ENCODE measurements around the gene SRRD. TPM values are rescaled to one million over a fixed set of nuclear protein-coding genes. Genes with fewer than 3 reads are reported as not detected.

The SRRD gene
- total RNA-seq, 1 donor from 2014 or later, result 34.4 TPM

GRCh38 chr22:26517429-26517828 lies 33.8 kb downstream of the SRRD start:
- DNase-seq (ENCODE audit: low read depth), result no peak
- Mint-ChIP-seq H3K27ac (ENCODE audit: unreplicated experiment) (no peak overlapping the region), H3K9me3 (ENCODE audit: unreplicated experiment) (no peaks in the 10 kb centered on the region), H3K4me1 (ENCODE audit: low read depth, unreplicated experiment) (peaks cover 11% of the 10 kb centered on the region), H3K27me3 (ENCODE audit: low read depth, unreplicated experiment) (no peaks in the 10 kb centered on the region), H3K4me3 (ENCODE audit: unreplicated experiment) (no peak overlapping the region), H3K36me3 (ENCODE audit: low read depth, unreplicated experiment) (peaks cover 4% of the 10 kb centered on the region)
- Histone ChIP-seq H2AFZ (ENCODE audit: low read depth, low read length) (no peak overlapping the region), H3K9ac (ENCODE audit: low read length) (no peak overlapping the region), H3K27me3 (ENCODE audit: insufficient read depth, low read length) (no peaks in the 10 kb centered on the region), H3K4me3 (ENCODE audit: insufficient read depth, low read depth, low read length) (no peak overlapping the region), H3K79me2 (ENCODE audit: insufficient read depth, low read length) (peaks cover 15% of the 10 kb centered on the region), H4K20me1 (ENCODE audit: insufficient read depth, low read length) (no peaks in the 10 kb centered on the region), H3K4me2 (ENCODE audit: low read length) (no peak overlapping the region), H3K27ac (ENCODE audit: low read depth, low read length) (no peak overlapping the region), H3K9me3 (ENCODE audit: insufficient read depth, low read depth, low read length) (no peaks in the 10 kb centered on the region), H3K4me1 (ENCODE audit: insufficient read depth, low read length) (peaks cover 10% of the 10 kb centered on the region), H3K36me3 (ENCODE audit: insufficient read depth, low read length) (no peaks in the 10 kb centered on the region)
- TF ChIP-seq CTCF (IDR thresholded peaks at IDR 0.05; ENCODE audit: insufficient read depth, low read depth, low read length) (no peak), EZH2 (IDR thresholded peaks at IDR 0.05; ENCODE audit: insufficient read depth, low read length) (no peak)
- FAIRE-seq, result no peak

- no peaks in the 10 kb centered on the region for H3K27me3 ChIP-seq (ENCODE audit: insufficient read depth, low read length)
- peaks cover 6% of the 10 kb centered on the region for H3K36me3 ChIP-seq (ENCODE audit: insufficient read depth, low read length)
- no peaks in the 10 kb centered on the region for H3K9me3 ChIP-seq (ENCODE audit: insufficient read depth, low read depth, low read length)
- DNase-seq (ENCODE audit: low read depth) (no peak), FAIRE-seq (no peak)
- Mint-ChIP-seq H3K4me3 (ENCODE audit: unreplicated experiment) (no peak overlapping the region), H3K27me3 (ENCODE audit: low read depth, unreplicated experiment) (no peaks in the 10 kb centered on the region), H3K27ac (ENCODE audit: unreplicated experiment) (no peak overlapping the region), H3K36me3 (ENCODE audit: low read depth, unreplicated experiment) (peaks cover 14% of the 10 kb centered on the region), H3K4me1 (ENCODE audit: low read depth, unreplicated experiment) (no peaks in the 10 kb centered on the region), H3K9me3 (ENCODE audit: unreplicated experiment) (no peaks in the 10 kb centered on the region)
- H3K79me2 ChIP-seq (ENCODE audit: insufficient read depth, low read length), result no peaks in the 10 kb centered on the region
- no peak overlapping the region for H3K9ac ChIP-seq (ENCODE audit: low read length)
- no peak overlapping the region for H3K4me3 ChIP-seq (ENCODE audit: insufficient read depth, low read depth, low read length)
- no peak overlapping the region for H2AFZ ChIP-seq (ENCODE audit: low read depth, low read length)
- TF ChIP-seq EZH2 (IDR thresholded peaks at IDR 0.05; ENCODE audit: insufficient read depth, low read length) (no peak), CTCF (IDR thresholded peaks at IDR 0.05; ENCODE audit: insufficient read depth, low read depth, low read length) (no peak)
- no peak overlapping the region for H3K4me2 ChIP-seq (ENCODE audit: low read length)
- no peak overlapping the region for H3K27ac ChIP-seq (ENCODE audit: low read depth, low read length)
- no peaks in the 10 kb centered on the region for H3K4me1 ChIP-seq (ENCODE audit: insufficient read depth, low read length)
- H4K20me1 ChIP-seq (ENCODE audit: insufficient read depth, low read length), result no peaks in the 10 kb centered on the region
These were observed 38.3 kb downstream of the SRRD start for GRCh38 chr22:26522012-26522411.

- Mint-ChIP-seq H3K27me3 (ENCODE audit: low read depth, unreplicated experiment) (no peaks in the 10 kb centered on the region), H3K4me3 (ENCODE audit: unreplicated experiment) (no peak overlapping the region), H3K9me3 (ENCODE audit: unreplicated experiment) (no peaks in the 10 kb centered on the region), H3K27ac (ENCODE audit: unreplicated experiment) (no peak overlapping the region), H3K4me1 (ENCODE audit: low read depth, unreplicated experiment) (peaks cover under 1% of the 10 kb centered on the region), H3K36me3 (ENCODE audit: low read depth, unreplicated experiment) (peaks cover 14% of the 10 kb centered on the region)
- Histone ChIP-seq H4K20me1 (ENCODE audit: insufficient read depth, low read length) (no peaks in the 10 kb centered on the region), H3K4me1 (ENCODE audit: insufficient read depth, low read length) (no peaks in the 10 kb centered on the region), H3K36me3 (ENCODE audit: insufficient read depth, low read length) (peaks cover 9% of the 10 kb centered on the region), H3K79me2 (ENCODE audit: insufficient read depth, low read length) (no peaks in the 10 kb centered on the region), H3K9ac (ENCODE audit: low read length) (no peak overlapping the region), H3K9me3 (ENCODE audit: insufficient read depth, low read depth, low read length) (no peaks in the 10 kb centered on the region), H3K27ac (ENCODE audit: low read depth, low read length) (no peak overlapping the region), H2AFZ (ENCODE audit: low read depth, low read length) (no peak overlapping the region), H3K4me2 (ENCODE audit: low read length) (no peak overlapping the region), H3K4me3 (ENCODE audit: insufficient read depth, low read depth, low read length) (no peak overlapping the region), H3K27me3 (ENCODE audit: insufficient read depth, low read length) (no peaks in the 10 kb centered on the region)
- no peak for TF ChIP-seq CTCF (IDR thresholded peaks at IDR 0.05; ENCODE audit: insufficient read depth, low read depth, low read length)
- no peak for TF ChIP-seq EZH2 (IDR thresholded peaks at IDR 0.05; ENCODE audit: insufficient read depth, low read length)
- FAIRE-seq, result no peak
- no peak for DNase-seq (ENCODE audit: low read depth)
These were observed 38.9 kb downstream of the SRRD start for GRCh38 chr22:26522592-26522991.

Measured in astrocyte (in vitro differentiated cells and primary cell).